Epidermal melanocyte (primary cell): Measurements from ENCODE around the gene MNX1.
A peak's percentile ranks its signal among the peaks of the same experiment; 100 is the strongest.

Experiments used
- DNase-seq: peaks from one replicate; pipeline ENCODE4 v3.0.0; 2011; ENCODE audit warnings: low spot score; ENCODE audit not compliant: insufficient read length

MNX1 gene

DNA sequence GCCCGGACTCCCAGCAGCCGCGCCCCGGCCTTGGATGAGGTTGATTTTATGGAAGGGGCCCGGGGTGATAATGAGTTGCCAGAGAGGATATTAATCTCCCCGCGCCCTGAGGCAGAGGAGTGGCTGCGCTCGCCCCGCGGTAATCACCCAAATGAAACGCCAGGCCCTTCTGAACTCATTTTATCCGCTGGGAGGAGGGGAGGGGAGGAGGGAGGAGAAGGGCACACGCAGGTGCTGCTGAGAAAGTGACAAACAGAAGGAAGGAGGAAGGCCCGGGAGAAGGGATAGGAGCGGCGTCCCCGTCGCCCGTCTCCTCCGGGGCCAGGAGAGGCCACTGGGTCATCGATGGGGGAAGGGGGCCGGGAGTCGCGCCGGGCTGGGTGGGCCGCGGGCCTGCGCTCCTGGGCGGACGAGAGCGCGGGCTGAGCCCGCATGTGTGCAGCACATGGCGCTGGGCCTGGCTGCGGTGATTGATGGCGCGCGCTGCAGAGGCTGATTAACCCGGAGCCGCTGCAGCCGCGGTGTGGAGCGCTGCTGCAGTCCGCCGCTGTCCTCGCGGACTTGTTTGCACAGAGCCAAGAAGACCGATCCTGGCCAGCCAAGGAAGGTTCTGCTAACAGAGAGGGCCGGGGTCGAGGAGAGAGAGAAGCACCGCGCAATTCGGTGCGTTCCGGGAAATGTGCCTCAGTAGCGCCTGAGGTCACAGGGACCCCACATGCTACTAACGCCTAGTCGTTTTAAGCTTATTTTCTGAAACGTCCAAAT lies 6.5 kb downstream of the MNX1 start:
- DNase-seq, result peak; percentile 18

DNA sequence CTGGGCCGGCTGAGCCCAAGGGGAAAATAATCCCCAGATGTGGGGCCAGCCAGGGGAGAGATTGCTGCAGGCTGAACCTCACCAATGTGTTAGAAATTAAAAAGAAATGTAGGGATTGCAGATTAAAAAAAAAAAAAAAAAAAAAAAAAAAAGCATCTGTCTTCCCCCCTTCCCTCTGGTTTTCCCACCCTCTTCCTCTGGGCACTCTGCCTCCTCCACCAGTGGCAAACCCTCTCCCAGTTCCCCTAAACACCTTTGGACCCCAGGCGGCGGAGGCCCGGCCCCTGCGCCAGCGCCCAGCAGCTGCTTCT lies 7.1 kb downstream of the MNX1 start:
- peak; percentile 18 for DNase-seq

DNA sequence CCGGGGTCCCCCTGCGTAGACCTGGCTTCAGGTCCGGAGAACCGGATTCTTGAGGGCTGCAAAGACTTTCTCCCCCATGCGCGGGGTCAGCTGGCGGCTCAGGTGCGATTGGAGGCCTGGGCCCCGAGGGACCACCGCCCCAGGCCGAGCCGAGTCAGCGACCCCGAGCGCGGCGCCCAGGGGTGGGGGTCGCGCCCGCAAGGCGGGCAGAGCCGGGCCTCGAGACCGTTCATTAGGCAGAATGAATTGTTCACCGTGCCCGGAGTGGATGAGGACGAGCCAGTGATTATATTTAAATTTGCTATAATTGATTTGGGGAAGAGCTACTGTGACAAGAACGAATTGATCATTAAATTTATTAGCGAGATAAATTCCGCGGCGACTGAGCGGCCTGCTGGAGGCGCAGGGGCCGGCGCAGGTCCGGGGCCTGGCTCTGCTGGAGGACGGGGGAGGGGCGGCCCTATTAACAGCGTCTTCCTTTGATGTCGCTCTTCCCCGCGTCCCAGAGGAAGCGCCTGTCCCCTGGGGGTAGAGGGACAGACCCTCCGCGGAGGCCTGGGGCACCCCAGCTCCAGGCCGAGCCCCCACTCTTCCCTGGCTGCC lies 7.5 kb downstream of the MNX1 start:
- DNase-seq, result peak; percentile 3

DNA sequence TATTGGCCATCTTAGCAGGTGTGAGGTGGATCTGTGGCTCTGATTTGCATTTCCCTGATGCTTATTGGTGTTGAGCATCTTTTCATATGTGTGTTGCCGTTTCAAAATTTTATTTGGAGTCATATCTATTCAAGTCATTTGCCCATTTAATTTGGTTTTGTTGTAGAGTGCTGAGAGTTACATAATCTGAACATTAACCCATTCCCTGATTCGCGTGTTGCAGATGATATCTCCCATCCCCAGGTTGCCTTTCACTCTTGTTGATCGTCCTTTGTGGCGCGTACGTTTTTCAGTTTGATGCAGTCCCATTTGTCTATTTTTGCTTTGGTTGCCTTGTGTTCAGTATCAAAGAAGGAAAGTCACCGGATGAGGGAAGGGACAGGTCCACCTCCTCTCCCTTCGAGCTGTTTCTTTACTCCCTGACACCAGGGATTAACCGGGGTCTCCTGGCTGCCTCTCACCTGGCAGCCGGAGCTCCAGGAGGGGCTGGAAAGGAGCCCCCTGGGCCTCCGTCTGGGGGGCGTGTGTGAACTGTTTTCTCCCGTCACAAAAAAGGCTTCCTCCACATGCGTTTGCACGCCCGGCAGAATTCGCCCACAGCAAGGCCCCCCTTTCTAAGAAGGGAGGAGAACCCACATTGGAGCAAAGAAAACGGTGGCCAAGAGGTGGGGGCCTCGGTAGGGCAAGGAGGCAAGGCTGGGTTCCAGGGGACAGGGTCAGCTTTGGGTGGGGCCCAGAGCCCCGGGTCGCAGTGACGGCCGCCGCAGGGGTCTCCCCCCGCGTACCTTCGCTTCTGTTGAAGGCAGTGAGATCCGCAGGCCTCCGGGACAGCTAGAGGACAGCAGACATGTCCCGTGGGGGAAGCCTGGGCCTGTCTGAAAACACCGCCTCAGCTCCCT lies 8.3 kb downstream of the MNX1 start:
- DNase-seq, result no peak

DNA sequence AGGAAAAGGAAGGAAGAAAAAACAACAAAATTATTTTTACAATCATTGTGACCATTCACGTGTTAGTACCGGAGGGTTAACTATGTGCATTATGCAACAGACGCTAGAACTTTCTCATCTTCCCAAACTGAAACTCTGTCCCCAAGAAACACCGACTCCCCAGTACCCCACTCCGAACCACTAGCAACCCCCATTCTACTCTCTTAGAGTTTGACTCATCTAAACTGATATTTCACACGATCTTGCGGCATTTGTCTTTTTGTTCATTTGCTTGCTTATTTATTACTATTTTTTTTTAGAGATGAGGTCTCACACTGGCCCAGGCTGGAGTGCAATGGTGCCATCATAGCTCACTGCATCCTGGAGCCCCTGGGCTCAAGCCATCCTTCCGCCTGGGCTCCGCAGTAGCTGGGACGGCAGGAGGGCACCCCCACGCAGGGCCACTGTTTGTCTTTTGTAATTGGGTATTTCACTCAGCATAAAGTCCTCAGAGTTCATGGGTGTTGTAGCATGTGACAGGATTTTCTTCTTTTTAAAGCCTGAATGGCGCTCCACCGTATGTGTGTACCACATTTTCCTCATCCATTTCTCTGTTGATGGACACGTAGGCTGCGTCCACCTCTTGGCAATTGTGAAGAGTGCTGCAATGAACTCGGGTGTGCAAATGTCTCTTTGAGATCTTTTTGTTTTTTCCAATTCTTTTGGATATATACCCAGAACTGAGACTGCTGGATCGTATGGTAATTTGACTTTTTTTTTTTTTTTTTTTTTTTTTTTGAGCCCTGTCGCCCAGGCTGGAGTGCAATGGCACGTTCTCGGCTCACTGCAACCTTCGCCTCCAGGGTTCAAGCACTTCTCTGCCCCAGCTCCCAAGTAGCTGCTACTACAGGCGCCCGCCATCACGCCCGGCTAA lies 9.5 kb downstream of the MNX1 start:
- DNase-seq, result no peak

DNA sequence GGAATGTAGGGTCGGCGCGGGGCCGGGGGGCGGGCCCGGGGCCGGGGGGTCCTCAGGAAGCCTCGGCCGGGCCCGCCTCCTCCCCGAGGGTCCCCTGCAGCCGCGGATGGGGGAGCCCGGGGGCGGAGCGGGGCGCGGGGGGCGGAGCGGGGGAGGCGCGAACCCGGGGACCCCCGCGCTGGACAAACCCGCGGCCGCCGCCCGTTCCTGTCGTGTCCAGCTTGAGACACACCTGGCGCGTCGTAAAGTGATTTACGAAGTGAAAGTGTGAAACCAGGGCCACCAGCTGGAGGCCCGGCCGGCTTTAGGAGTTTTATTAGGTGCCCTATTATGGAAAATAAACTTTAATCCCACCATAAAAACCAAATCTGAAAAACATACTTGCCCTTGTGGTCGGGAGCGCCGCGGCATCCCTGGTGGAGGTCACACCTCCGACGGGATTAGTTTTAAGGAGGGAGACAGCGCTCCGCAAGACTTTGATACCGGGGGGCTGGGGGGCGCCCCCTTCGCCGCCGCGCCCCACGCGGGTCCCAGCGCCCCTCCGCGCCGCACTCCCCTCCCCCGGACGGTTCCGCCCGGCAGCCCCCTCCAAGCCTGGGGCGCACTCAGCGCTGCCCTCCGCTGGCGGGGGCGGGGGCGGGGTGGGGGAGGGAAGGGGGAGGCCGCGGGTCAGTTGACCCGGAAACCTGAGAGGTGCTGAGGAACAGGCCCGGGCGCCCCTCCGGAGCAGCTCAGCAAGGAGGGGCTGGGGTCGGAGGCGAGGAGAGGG lies 10.3 kb downstream of the MNX1 start:
- DNase-seq, result peak; percentile 17

DNA sequence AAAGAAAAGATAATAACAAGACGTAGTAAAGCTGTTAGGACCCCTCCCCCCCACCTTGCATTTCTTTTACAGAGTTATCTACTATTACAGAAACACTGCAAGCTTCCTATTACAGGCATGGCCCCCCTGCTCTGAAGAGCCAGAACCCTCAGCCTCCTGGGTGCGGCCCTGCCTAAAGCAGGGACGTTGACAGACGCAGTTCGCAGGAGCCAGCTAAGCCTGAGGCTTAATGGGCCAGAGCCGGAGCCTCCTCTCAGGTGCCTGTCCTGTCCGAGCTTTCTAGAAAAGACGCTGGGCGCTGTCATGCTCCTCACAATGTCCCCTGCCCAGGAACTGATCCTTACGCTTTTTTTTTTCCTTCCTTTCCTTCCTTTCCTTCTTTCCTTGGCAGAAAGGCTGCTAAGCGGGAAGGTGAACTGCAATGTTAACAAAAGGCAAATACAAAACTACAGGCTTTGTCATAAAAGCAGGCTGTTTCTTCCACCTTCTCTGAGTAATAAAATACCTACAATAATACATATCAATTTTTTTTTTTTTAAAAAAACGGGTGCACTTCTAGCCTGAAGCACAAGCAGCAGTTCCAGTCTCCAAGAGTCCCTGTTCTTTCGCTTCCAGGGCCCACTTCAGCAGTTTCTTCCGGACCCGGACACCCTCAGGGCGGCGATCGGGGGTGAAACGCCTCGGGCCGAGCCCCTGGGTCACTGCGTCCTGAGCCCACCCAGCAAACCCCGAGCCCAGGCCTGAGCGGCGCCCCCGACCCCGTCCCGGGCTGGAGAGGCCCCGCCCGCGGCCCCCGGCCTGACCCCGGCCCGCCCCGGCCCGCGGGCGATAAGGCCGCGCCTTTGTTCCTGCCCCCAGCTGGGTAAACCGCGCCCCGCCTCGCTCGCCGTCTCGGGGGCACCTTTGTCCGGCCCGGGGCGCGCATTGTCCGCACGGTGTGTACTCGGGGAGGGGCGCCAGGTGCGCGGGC lies 11.2 kb downstream of the MNX1 start:
- DNase-seq, result no peak

DNA sequence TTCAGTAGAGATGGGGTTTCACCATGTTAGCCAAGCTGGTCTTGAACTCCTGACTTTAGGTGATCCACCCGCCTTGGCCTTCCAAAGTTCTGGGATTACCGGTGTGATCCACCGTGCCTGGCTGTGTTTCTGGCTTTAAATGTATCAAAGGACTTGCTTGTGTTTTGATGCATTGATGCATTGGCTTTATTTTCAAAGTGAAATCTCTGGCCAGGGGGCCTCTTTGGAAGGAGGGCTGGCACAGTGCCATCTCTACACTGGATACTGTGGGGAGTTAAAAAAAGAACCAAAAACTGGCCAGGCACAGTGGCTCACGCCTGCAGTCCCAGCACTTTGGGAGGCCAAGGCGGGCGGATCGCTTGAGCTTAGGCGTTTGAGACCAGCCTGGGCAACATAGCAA lies 16.0 kb downstream of the MNX1 start:
- DNase-seq, result no peak

DNA sequence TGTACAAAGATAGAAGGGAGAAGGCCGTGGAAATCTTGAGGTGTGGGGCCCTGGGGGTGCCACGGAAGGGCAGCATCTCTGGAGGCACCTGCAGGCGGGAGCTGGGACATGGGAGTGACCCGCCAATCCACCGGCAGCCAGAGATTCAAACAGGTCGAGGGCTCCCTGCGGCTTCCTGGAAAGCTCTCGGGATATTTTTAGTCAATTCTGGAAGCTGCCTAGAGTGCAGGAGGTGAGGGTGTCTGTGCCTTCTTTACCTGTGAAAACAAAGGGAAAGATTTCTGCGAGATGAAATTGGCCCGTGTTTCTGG lies 16.6 kb downstream of the MNX1 start:
- no peak for DNase-seq

DNA sequence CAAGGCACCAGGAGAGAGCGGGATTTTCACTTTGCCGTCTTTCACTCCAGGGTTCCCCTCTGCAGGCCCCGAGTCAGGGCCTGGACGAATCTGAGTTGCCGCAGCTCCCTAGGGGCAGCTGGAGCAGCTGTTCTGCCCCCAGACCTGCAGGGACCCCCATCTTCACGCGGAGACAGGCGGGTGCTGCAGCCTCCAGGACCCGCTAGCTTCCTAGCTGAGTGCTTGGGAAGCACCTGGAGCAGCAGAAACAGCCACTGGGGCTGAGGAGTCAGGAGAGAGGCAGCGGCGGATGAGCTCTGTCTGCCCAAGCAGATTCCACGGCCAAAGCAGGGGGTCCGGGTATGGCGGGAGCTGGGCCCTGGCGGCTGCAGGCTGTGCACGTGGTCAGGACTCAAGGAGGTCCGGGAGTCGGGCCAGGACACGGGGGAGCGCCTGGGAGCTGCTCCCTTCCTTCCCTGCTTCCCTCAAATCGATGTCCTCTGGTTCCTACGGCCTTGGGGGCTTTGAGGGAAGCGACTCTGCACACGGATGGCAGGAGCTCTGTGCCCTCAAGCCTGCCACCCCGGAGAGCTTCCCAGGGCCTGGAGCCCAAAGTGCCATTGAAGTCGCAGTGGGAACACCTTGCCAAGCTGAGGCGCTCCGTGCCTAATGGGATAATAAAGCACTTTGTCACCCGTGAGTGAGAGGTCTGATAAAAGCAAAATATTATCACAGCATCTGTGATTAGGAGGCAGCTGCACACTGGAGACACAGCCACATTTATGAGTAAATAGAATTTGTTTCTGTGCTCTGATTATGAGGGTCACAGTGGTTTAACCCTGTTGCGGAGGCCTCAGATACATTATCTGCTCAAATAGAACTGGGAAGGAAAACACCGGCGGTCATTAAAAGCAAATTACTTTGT lies 17.2 kb downstream of the MNX1 start:
- no peak for DNase-seq

DNA sequence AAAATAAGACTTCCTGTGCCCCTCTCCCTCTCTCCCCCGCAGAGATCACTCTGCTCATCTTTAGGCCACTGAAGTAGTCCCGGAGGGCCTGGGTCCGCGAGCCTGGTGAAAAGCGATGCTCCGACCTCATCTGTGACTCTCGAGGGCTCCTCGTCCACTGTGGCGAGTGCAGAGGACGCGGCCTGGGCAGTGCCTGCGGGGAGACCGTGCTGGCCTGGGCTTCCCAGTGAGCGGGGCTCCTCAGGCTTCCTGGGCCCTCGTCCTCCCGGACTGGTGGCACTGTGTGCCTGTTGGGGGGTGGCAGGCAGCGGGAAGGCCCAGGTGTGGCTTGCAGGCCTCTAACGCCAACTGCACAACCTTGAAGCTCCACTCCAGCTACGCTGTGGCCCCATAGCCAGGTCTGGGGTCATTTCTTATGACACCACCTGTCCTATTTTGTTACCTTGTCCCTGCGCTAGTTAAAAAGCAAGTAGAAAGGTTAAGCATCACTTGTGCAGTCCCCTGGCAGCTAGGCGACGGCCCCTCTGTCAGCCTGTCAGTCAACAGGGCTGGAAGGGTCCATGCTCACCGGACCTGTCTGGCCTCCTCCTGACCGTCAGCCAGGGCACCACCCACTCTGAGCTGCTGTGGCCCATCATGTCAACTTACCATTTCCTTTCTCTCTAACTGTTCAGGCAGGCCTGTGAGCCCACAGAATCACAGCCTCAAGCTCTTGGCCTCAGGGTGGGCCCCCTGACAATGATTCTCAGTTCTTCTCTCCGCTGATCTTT lies 20.5 kb downstream of the MNX1 start:
- no peak for DNase-seq

DNA sequence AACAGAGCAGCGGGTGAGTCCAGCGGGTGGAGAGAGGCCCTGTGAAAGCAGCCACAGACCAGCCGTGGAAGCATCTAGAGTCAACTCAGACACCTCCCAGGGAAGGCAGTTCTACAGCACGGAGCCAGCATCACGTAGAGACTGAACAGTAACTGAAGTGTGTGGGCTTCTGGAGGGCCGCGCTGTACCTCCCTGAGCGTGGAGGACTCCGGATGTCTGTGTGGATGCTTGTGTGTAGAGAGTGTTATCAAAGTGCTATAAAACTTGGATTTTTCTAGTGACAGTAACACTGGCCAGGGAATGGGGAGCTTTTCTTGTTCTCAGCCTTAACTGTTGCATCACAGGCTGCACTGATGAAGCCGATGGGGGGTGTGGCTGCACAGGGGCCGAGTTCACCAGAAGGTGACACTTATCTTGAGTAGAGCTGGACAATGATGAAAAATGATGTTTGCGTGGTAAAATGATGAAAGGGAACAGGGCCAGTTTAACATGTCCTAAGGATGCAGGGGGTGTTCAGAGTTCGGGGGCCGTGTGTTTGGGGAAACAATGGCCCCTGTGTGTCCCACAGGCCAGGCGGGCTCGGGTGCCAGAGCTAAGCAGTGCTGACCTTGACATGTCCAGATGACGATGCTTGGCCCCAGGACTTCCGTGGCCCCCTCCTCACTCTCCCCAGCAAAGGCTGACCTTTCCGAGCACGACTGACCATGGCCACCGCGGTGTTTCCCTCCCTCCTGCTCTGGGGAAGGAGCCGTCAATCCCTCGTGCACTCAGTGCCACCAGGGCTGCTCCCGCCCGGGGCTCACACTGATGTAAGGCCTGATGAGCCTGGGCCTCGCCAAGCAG lies 21.9 kb downstream of the MNX1 start:
- no peak for DNase-seq

DNA sequence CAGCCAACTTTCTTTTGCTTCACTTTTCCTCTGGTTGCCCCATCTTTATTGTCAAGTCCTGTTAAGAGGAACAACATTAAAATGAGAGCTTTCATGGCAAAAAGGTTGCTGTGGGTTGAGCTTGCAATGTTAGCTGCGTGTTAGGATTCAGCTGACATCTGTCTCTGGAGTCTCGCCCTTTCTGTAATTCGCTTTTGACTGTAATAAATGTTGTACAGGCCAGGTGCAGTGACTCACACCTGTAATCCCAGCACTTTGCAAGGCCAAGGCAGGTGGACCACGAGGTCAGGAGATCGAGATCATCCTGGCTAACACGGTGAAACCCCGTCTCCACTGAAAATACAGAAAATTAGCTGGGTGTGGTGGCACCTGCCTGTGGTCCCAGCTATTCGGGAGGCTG lies 24.1 kb downstream of the MNX1 start:
- no peak for DNase-seq

DNA sequence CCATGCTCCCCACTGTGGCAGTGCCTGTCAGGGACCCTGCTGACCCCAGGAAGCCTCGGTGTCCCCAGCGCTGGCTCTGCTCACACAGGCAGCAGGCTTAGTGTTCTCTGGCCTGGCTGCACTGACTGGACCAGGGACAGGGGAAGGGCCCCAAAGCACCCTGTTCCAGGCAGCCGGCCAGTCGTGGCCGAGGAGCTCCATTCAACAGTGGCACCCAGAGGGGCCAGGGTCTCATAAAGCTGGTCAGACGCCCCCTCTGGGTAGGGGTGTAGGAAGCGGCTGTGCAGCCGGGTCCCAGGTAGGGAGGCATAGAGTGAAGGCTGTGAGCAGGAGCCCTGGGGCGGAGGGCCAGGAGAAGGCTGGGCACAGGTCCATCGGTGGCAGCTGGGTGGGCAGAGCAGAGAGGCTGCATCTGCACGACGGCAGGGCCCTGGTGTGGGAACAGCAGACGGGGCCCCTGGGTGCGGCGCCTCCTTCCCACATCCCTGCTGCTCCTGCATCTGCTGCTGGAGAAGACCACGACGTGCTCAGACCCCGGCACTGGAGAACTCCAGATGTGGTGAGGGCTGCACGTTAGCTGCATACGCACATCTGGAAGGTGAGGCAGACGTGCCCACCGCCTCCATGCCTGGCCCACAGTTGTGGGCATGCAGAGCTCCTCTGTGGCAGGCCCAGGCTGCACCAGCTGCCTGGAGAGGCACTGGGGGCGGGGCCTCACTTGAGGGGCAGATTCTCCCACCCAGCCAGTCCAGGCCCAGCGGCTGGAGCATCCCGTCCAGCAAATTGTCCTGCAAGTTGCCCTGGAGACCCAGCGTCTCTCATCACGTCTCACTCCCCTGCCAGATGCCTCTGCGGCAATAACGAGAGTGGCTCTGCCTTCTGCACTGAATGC lies 25.1 kb downstream of the MNX1 start:
- DNase-seq, result no peak

DNA sequence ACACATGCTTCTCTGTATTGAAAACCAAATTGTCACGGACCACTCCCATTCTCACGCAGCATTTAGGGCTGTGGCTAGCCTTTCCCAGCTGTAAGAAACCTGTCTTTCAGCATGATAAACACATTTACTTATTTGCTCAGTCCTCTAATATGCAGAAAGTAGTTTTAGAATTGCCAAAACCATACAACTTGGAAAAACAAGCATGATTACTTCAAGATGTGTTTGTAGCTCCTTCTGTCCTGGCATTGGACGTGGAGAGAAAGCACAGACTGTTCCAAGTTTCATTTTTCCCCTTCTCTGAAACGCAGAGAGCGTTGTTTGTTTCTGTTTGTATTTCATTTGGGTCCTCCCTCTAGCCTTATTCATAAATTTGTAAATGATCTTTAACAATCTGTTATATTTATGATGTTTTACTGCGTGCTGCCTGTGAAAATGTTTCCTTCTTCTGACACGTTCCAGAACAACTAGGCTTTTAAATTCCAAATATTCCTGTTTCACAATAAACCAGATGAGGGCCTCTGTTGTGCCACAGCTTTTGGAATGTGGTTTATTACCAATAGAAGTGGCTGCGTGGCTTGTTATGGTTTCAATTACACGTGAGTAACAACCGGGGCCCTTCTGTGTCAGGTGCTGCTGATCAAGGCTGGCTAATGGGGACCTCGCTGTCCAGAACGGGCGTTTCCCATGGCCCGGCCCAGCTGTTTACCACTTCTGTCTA lies 26.1 kb downstream of the MNX1 start:
- no peak for DNase-seq
